GM18507 (cell line): ENCODE measurements around the gene SLC9A8.

Experiments
- DNase-seq: peaks from one replicate; pipeline ENCODE4 v3.0.0; 2011; ENCODE audit warnings: low read depth; ENCODE audit not compliant: insufficient read length; ENCODE audit errors: extremely low spot score
- FAIRE-seq: peaks from 2 replicates; lab custom pipeline; 2011; peaks lifted over from hg19 to GRCh38; lab: Jason Lieb, UNC

Gene SLC9A8

DNA sequence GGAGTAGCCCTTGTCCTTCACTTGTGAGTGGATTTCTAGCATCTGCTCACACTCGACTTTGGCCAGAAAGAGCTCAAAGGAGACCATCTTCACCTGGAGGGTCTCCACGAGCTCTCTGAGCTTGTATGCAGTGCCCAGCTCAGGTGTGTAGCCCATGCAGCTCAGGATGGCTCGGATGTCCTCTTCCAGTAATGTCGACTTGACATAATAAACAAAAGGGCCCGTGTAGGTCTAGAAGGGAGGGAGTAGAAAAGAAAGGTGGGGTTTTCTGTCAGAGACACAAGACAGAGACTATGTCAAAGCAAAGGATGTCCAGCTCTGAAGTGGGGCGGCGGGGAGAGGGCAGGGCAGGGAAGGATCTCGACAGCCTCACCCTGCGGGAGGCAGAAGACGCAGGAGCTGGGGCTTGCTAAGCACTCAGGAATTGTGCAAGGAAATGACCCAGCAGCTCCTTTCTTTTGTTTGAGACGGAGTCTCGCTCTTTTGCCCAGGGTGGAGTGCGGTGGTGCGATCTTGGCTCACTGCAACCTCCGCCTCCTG lies 94.1 kb downstream of the SLC9A8 start:
- FAIRE-seq (no peak), DNase-seq (no peak)

DNA sequence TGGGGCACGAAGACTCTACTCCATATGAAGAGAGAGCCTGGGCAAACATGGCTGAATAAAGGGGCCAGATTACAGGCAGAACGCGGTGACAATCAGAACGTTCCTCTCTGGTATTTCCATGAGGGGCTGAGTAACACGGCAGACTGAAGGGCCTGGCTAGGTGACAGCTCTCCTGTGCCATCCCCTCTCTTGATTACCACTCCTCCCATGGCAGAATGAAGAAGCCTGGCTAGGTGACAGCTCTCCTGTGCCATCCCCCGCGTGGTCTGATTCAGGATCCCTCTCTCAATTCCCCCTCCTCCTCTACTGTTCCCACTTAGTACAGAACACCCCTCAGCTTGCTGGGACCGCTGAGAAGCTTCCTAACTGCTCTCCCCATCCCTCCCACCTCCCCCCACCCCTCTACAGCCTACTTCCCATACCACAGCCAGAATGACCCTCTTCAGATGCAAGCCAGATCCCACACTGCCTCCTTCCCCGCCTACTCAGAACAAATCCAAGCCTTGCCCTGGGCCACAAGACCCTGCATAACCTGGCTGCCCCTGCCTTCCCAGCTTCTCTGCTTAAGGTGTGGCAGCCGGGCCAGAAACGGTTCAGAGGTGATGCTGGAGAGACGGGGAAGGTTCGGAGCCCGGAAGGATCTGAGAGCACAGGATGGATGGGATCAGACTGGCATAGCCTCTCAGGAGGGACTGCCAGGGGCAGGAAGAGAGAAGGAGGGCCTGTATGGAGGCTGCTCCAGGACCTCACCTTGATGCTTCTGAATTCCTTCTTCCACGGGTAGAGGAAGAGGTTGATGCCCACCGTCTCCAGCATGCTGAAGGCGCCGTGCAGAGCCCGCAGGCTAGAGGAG lies 95.0 kb downstream of the SLC9A8 start:
- FAIRE-seq = no peak
- no peak for DNase-seq

DNA sequence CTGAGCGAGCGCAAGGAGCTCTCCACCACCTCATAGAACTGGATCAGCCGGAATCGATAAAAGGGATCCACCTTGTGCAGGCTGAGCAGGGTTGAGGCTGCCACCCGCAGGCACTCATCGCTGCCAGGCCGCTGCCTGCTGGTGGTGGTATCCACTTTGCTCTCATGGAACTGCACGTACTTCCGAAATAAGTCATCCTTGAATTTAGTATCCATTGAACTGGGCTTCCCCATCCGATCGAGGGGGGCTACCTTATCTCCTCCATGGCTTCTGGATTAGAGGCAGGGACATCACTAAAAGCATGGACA lies 95.6 kb downstream of the SLC9A8 start:
- DNase-seq = no peak
- no peak for FAIRE-seq

DNA sequence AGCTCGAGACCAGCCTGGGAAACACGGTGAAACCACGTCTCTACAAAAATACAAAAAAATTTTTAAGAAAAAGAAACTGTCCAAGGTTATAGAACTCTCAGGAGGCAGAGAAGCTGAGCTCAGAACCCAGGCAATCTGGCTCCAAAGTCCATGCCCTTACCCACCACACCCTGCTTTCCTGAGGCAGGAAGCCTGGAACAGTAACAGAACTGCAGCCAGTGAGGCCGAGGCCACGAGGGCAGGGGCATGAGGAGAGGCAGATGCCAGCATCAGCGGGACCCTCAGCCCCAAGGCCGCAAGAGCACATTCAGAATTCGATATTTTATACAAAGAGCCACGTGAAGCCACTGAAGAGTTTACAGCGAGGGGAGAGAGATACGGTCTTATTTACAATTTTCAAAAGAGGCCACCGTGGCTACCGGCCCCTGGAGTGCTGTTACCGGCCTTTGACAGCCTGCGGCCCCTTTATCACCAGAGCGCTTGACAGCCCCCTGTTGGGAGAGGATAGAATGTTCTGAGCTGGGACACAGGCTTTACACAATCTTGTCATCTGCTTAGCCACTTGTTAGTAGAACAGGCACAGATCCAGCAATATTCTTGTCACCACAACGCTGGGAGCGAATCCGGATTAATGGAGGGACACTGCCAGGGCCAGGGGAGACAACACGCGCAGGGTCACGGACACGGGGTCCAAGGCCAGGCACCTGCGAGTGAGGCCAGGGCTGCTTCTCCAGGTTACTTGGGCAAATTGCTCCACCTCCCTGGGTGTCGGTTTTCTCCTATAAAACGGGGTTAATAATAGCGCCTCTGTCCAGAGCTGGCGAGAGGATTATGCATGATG lies 97.1 kb downstream of the SLC9A8 start:
- DNase-seq (no peak), FAIRE-seq (no peak)

DNA sequence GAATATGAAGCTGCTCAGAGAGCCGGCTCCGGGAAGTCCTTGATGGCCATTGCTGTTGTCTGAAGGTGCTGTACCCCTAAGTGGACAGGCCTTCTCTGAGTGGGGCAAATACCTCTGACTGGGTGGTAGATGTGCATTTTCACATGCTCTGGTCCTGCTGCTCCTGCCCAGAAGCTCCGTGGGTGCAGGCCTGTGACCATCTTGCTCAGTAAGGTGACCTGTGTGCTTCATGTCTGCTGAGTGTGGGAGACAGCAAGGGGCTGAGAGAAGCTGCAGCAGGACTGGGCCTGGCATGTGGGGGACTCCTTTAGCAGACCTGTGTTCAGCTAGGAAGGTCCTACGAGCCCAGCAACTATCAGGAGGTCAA lies 97.7 kb downstream of the SLC9A8 start:
- FAIRE-seq (no peak), DNase-seq (no peak)

DNA sequence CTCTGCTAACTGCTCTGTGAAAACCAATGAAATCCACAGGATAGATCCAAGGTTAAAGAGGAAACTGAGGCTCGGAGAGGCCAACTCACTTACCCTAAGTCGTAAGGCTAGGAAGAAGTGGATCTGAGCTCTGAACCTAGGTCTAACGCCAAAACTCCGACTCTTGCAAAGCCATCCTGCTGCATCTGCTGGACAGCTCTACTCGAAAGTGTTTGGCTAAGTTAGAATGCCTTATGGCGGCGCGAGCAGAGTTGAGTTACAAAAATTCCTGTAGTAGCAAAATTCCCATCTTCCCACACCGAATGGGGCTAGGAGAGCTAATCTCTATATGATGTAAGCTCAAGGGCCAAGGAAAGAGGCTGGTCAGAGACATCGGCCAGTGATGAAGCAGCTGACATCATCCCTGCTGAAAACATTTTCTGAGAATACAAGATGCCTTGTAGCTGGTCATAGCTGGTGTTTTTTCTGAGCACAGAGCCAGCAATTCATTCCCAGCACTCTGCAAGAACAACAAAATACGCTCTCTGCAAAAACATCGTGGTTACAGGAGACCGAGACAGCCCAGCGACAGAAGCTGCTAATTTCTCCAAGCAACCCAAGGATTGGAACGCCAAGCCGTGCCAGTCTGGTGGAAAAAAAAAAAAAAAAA lies 100.9 kb downstream of the SLC9A8 start:
- FAIRE-seq (no peak), DNase-seq (no peak)

DNA sequence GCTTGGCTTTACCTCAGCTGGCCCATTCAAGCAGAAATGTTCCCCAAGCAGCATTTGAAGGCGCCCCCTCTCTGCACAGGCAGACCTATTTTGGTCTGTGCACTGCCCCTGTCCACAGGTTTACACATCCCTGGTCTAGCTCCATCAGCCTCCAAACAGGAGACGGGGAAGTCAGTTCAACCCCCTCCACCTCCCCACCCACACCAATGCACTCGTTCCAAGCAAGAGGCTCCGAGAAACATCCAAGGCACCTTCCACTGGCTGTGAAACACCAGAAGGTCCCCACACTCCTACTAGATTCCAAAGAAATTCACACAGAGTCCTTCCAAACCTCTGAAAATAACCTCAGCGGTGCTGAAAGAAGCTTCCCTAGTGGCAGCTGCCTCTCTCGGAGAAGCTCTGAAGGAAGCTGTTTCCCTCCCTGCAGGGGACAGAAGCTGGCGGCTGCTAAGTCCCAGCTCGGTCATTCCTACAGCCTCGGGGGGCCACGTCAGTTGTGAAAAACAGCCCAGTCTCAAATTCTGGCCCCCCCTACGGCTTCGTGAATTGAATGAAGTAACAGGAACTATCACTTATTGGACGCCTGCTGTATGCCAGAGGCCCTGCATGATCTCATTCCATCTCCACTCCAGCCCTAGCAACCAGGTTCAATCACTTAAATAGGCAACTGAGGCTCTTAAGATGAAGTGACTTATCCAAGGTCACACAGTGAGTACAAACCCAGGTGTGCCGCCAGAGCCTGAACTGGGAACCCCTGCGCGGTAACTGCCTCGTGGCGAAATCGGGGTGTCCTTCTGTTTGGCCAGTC lies 101.9 kb downstream of the SLC9A8 start:
- FAIRE-seq (no peak), DNase-seq (no peak)

DNA sequence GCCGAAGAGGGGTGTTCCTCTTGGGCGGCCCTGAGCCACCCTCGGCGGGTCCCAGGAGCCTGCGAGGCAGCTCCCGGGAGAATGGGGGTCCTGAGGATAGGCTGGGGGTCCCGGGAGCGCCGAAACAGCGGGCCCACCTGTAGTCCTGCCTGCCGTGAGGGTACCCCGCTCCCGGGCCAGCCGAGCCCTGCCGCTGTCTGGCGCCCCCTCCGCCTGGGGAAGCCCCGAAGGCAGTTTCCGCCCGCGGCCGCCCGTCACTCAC lies 102.4 kb downstream of the SLC9A8 start:
- FAIRE-seq (no peak), DNase-seq (no peak)

DNA sequence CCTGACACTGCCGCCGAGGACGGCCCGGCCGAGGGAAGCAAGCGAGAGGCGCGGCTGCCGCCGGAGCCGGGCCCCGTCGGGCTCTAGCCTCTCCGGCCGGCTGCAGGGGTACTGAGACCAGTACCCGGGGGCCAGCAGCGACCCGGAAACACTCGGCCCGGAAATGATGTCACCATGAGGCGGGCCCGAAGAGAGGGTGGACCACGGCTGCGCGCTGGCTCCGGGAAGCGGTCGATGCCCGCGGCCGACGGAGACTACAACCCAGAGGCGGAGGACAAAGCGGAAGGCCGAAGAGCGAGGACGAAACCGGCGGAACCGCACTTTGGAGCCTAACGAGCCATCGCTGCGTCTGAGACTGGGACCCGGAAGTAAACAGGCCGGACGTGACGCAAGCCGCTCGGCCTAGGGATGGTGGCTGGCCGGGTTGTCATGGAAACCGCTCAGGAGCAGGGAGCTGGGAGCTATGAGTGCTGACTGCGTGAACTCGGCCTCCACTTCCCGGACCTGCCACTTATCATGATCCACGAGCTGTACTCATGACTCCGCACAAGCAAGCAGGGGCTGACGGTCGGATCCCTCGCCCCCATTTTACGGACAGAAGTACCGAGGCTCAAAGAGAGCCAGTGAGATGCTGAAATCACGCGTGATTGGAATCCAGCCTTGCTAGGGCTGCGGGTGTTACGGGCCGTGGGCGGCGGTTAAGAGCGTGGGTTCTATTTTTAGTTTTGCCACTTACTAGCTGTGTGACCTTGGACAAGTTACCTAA lies 102.9 kb downstream of the SLC9A8 start, which contains the start of gene SPATA2:
Gene SPATA2 (minus strand): TSS at position 150 of the 766 bp plus-strand sequence. CDS start 7,039 bp downstream, outside the sequence.
- peak; percentile 74 for FAIRE-seq
- peak; percentile 90 for DNase-seq

DNA sequence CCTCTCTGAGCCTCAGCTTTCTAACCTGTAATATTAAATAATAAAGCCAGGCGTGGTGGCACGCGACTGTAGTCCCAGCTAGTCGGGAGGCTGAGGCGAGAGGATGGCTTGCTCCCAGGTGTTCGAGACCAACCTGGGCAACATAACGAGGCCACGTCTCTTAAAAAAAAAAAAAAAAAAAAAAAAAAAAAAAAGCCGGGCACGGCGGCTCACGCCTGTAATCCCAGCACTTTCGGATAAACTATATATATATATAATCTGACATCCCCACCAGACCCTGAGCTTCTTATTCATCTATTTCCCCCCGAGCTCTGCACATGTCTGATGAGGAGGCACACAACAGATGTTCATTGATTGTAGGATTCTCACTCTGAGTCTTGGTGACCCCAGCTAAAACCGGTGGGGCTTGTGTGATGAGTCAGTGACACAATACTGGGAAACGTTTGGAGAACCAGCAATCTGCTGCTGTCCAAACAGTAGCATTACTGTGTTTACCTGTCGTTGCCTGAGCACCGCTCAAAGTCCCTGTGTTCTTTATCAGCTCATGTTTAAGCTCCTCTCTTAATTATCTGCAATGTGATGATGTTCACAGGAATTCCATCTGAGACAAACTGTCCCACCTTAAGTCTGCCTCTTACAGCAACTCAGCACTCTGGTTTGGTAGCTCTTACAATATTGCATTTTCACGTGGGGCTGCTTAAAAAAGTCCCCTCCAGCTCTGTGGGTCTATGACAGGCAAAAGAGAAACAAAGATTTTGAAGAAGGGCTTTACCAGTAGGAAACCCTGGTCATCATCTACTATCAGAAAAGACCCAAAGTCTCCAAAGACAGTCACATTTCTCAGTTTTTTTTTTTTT lies 103.7 kb downstream of the SLC9A8 start:
- DNase-seq (no peak), FAIRE-seq (no peak)

DNA sequence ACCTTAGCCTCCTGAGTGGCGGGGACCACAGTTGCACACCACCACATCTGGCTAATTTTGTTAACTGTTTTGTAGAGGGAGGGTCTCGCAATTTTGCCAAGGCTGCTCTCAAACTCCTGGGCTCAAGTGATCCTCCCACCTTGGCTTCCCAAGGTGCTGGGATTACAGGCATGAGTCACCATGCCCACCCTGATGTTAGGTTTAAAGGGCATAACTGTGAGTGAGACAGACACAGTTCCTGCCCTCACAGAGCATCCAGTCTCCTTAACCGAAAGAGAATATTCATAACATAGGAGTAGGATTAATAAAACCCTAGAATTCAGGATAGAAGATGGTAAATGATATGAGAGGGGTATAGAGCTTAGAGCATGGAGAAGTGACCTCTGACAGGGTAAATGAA lies 105.8 kb downstream of the SLC9A8 start:
- no peak for FAIRE-seq
- no peak for DNase-seq

DNA sequence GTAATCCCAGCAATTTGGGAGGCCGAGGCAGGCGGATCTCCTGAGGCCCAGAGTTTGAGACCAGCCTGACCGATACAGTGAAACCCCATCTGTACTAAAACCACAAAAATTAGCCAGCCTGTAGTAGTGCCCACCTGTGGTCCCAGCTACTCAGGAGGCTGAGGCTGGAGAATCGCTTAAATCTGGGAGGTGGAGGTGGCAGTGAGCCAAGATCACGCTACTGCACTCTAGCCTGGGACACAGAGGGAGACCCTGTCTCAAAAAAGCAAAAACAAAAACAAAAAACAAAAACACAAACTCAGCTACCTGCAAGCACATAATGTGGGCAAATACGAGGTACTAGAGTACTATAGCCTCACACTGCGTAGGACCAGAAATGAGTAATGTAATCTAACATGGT lies 106.4 kb downstream of the SLC9A8 start:
- FAIRE-seq (no peak), DNase-seq (no peak)

DNA sequence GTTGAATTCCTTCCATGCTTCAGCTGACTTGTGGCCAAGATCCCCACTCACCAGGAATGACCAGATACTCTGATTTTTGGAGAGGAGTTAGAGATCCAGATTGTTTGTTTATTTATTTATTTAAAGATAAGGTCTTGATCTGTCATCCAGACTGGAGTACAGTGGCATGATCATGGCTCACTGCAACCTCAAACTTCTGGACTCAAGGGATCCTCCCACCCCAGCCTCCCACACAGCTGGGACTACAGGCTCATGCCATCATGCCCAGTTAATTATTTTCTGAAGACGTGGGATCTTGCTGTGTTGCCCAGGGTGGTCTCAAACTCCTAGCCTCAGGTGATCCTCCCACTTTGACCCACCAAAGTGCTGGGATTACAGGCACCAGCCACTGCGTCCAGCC lies 106.8 kb downstream of the SLC9A8 start:
- FAIRE-seq = no peak

DNA sequence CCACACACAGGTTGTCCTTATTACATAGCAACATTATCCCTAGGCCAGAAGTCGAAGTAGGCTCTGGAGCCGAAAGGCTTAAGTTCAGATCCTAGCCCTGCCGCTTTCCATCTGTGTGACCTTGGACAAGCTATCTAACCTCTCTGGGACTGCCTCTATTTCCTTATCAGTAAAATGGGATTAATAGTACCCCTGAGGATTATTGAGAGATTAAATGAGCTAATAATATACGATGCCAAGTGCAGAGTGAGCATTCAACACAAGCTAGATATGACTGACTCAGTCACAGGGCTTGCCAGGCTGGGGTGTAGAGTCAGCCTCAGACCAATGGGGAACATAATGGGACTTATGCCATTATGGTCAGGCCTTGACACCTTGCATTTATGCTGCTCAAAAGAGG lies 111.6 kb downstream of the SLC9A8 start:
- DNase-seq (no peak), FAIRE-seq (no peak)

More for the DNA sequence above, 106.8 kb downstream of the SLC9A8 start:
- no peak for DNase-seq

DNA sequence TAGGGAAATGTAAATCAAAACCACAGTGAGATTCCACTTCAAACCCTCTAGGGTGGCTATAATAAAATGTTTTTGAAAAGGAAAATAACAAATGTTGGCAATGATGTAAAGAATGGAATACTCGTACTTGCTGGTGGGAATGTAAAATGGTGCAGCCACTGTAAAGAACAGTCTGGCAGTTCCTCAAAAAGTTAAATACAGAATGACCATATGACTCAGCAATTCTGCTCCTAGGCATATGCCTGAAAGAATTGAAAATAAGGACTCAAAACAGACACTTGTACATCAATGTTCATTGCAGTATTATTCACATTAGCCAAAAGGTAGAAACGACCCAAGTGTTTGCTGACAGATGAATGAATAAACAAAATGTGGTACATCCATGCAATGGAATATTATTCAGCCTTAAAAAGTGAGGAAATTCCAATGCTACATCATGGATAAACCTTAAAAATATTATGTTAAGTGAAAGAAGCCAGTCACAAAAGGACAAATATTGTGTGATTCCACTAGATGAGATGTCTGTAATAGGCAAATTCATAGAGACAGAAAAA lies 113.3 kb downstream of the SLC9A8 start:
- no peak for DNase-seq
- no peak for FAIRE-seq

DNA sequence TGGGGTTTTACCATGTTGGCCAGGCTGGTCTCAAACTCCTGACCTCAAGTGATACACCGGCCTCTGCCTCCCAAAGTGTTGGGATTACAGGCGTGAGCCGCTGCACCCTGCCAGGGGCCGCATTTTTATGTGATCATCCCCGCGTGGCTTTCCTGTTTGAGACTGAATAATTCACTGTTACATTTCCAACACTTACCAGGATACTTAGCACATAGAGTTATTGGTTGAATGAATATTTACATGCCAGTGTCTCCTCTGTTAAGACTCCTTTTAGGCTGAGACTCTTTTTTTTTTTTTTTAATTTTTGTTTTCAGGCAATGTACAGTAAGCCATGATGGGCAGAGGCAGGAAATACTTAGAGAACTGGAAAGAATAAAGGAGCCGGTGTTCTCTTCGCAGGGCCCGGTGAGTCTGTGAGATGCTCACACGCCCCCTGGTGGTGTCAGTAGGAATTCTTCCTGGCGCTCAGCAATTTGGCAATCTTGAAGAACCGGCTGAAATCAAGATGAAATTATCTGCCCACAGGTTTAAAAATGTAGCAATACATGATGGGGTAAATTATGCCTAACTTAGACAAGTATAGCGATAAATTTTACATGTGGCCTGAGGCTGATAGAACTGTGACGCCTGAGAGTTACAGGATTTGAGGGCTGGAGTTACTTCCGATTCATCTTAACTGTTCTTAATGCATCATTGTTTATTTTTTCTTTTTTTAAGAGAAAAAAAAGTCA lies 115.9 kb downstream of the SLC9A8 start:
- DNase-seq (peak; percentile 54), FAIRE-seq (peak; percentile 18)

DNA sequence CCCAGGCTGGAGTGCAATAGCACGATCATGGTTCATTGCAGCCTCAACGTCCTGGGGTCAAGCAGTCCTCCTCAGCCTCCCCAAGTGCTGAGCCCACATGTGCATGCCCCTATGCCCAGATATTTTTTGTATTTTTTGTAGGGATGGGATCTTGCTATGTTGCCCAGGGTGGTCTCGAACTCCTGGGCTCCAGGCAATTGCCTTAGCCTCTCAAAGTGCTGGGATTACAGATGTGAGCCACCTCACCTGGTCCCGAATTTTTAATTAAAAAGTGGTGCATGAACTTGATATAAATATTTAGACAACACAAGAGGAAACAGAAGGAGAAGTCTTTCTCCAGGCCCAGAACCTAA lies 116.5 kb downstream of the SLC9A8 start:
- no peak for DNase-seq

More for the DNA sequence above, 116.5 kb downstream of the SLC9A8 start:
- no peak for FAIRE-seq
